Sigmoid colon (tissue), 7 donors: ENCODE results near the gene RWDD3. TPM values are rescaled to one million over a fixed set of nuclear protein-coding genes. Genes with fewer than 3 reads are reported as not detected.

Experiments
- DNase-seq: peaks from one replicate; pipeline ENCODE4 v3.0.0-alpha.2; 2019
- H3K27ac ChIP-seq, 4 donors: fragments of 200-600 bp; sonication (generic); one replicate each; pipeline ENCODE4 v1.5.1; 2016 to 2019; ENCODE audit warnings: mild to moderate bottlenecking in 1 of 4
- H3K27me3 ChIP-seq, 3 donors: fragments of 200-600 bp; sonication (generic); one replicate each; pipeline ENCODE4 v1.5.1; 2019; ENCODE audit warnings: mild to moderate bottlenecking in 1 of 3
- H3K36me3 ChIP-seq, 4 donors: fragments of 200-600 bp; sonication (generic); one replicate each; pipeline ENCODE4 v1.5.1; 2016 to 2019
- H3K4me1 ChIP-seq, 4 donors: fragments of 200-600 bp; sonication (generic); one replicate each; pipeline ENCODE4 v1.5.1; 2017 to 2019
- H3K4me3 ChIP-seq, 4 donors: fragments of 200-600 bp; sonication (generic); one replicate each; pipeline ENCODE4 v1.5.1; 2017 to 2019; ENCODE audit warnings: mild to moderate bottlenecking in 2 of 4, moderate library complexity in 1 of 4
- H3K9me3 ChIP-seq, 4 donors: fragments of 200-600 bp in 3 of 4; sonication (generic) in 3 of 4; one replicate each; pipeline versions ENCODE4 v1.5.1 to v1.6.1; 2013 to 2019
- EP300 ChIP-seq, 4 donors: sonication (generic); formaldehyde crosslinking; IDR thresholded peaks; one replicate each; pipeline ENCODE4 v1.6.1; 2017; ENCODE audit warnings: antibody characterized with exemption in 4 of 4
- POLR2A ChIP-seq, 2 donors: fragments of 450-650 bp; IDR thresholded peaks; one replicate each; pipeline ENCODE4 v1.6.1; 2016; ENCODE audit warnings: antibody characterized with exemption in 2 of 2, mild to moderate bottlenecking in 2 of 2, moderate library complexity in 2 of 2
- POLR2AphosphoS5 ChIP-seq, 4 donors: sonication (generic); formaldehyde crosslinking; IDR thresholded peaks; one replicate each; pipeline ENCODE4 v1.6.1; 2017; ENCODE audit warnings: antibody characterized with exemption in 4 of 4
- WGBS, 2 donors: extraction: QIAGEN DNeasy Blood & Tissue Kit; methylation state at CpG; one replicate each; pipeline ENCODE4 v1.1.7; 2013; 5-methylcytosine and 5-hydroxymethylcytosine counted together
- intact Hi-C: fragments of 100-400 bp; cut with DNase I; formaldehyde crosslinking; loops from one replicate; pipeline ENCODE4 v1.15.1; 2023
- polyA plus RNA-seq, 3 donors: library from polyadenylated mRNA; stranded (reverse); fragments of 200-250 nt; gene quantifications; one replicate each; pipeline ENCODE4 v1.2.3, GENCODE V29; 2013
- total RNA-seq, 4 donors: library from RNA; depleted of rRNA; stranded (reverse); fragments of >200 nt; gene quantifications; one replicate each; pipeline ENCODE4 v1.1.0, GENCODE V29; 2016
- TF ChIP-seq, protein P1 (sequence below), 4 experiments: fragments of 450-650 bp in 3 of 4; fragments of 200-600 bp in 1 of 4; IDR thresholded peaks; one replicate each; pipeline ENCODE4 v1.5.1; 2016 to 2019; ENCODE audit warnings: antibody characterized with exemption in 4 of 4, mild to moderate bottlenecking in 3 of 4, moderate library complexity in 2 of 4
- donor health status: healthy with polysubstance abuse.
- donor health status: Bipolar disorder and iron deficiency.
- donor health status: healthy.

RWDD3 gene
- total and polyA plus RNA-seq, 7 donors, result 11.1 to 27.6 (median 17.1) TPM

- no peaks in the 10 kb centered on the region for H3K36me3 ChIP-seq
- intact Hi-C loops, result no loop called here
- H3K4me3 ChIP-seq, result peak overlapping the region; percentile 68 to 86 (median 80)
- H3K27ac ChIP-seq, result peak overlapping the region; percentile 79 to 91 (median 86)
- WGBS, 2 donors, result 8 to 27% methylated on average over 14 of the region's 14 CpGs
- DNase-seq, result peak; percentile 65
- TF ChIP-seq POLR2AphosphoS5 (IDR thresholded peaks at IDR 0.05) (peak in 1 of 4 donors; percentile 4), POLR2A (IDR thresholded peaks at IDR 0.05) (no peak)
- no peaks in the 10 kb centered on the region for H3K9me3 ChIP-seq
- H3K4me1 ChIP-seq, result peaks cover 0 to 48% (median 34%) of the 10 kb centered on the region in 4 donors
- H3K27me3 ChIP-seq, result no peaks in the 10 kb centered on the region
Measured at GRCh38 chr1:95233319-95233736, 682 bp upstream of the RWDD3 start.

DNA sequence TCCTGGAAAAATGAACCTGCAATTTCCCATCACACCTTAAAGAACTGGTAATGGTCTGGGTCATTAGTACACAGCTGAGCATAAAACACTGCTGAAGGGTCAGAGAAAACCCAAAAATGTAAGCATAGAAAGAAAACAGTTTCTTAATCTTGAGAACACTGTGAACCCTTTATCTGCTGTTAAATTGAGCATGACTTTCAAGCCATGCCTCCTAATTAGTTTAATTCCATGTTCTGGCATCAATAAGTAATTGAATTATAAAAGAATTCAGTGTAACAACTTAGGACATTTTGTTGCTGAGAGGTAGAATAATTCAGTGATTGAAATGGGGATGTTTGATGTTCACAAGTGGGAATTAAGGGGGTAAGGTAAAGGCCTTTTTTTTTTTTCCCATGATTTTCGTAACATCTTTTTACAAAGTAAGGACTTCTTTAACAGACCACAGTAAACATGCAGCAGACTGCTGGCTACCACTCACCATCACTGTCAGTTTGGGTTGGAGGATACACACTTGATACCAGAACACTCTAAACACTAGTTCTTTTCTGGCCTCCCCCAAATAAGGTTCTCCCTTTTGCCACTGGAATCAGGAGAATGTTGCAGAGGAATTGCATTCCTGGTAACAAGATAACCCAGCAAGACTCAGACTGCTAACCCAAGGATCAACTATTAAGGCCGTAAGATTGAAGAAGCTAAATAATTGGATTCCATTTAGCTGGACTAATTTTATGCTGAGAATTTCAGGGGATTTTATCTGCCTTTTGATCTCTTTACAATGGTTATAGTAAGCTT, 3.0 kb downstream of the RWDD3 start:
- H3K27ac ChIP-seq, result no peak overlapping the region
- TF ChIP-seq, protein P1, sequence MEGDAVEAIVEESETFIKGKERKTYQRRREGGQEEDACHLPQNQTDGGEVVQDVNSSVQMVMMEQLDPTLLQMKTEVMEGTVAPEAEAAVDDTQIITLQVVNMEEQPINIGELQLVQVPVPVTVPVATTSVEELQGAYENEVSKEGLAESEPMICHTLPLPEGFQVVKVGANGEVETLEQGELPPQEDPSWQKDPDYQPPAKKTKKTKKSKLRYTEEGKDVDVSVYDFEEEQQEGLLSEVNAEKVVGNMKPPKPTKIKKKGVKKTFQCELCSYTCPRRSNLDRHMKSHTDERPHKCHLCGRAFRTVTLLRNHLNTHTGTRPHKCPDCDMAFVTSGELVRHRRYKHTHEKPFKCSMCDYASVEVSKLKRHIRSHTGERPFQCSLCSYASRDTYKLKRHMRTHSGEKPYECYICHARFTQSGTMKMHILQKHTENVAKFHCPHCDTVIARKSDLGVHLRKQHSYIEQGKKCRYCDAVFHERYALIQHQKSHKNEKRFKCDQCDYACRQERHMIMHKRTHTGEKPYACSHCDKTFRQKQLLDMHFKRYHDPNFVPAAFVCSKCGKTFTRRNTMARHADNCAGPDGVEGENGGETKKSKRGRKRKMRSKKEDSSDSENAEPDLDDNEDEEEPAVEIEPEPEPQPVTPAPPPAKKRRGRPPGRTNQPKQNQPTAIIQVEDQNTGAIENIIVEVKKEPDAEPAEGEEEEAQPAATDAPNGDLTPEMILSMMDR (IDR thresholded peaks at IDR 0.05), result no peak
- TF ChIP-seq EP300 (IDR thresholded peaks at IDR 0.05) (no peak), POLR2A (IDR thresholded peaks at IDR 0.05) (no peak), POLR2AphosphoS5 (IDR thresholded peaks at IDR 0.05) (no peak)
- peaks cover 0 to 20% (median 5%) of the 10 kb centered on the region in 4 donors for H3K36me3 ChIP-seq
- no peak for DNase-seq
- intact Hi-C loops, result no loop called here
- H3K4me3 ChIP-seq, result no peak overlapping the region
- 91 to 92% methylated on average over 2 of the region's 2 CpGs for WGBS, 2 donors
- H3K4me1 ChIP-seq, result peaks cover 0 to 53% (median 38%) of the 10 kb centered on the region in 4 donors
- H3K9me3 ChIP-seq, result peaks cover 0 to 1% (median under 1%) of the 10 kb centered on the region in 4 donors
- no peaks in the 10 kb centered on the region for H3K27me3 ChIP-seq

DNA sequence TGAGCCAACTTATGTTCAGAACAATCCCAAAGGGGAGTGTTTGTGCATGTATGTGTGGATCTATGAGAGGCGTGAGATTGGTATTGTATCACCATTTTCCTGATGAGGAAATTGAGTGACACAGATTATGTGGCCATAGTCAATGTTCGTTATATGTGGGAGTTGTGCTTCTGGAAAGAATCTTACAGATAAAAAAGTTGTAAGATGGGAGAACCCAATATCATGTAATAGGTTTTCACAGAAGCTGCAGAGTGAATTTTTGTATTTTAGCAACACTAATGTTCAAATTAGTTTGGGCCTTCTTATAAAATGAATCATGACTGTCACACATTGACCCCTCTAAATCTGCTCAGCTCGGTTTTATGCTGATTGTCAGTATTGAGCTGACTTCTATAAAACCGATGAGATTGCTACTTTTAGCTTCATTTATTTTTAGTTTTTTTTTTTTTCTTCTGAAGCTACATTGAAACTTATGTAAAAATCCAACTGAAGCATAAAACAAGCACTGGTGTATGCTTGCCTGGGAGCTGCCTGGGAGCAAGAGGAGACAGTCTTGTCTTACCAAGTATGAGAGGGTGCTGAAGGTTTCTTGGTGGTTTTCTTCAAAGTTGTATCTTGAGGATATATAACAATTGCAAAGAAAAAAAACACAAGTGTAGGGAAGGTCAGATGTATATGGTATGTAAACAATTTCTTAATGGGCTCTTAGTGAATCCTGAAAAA, 4.1 kb downstream of the RWDD3 start:
- Histone ChIP-seq H3K27me3 (no peaks in the 10 kb centered on the region), H3K4me1 (peaks cover 0 to 41% (median 30%) of the 10 kb centered on the region in 4 donors), H3K4me3 (no peak overlapping the region), H3K36me3 (peaks cover 0 to 27% (median 5%) of the 10 kb centered on the region in 4 donors), H3K27ac (no peak overlapping the region), H3K9me3 (peaks cover 0 to 4% (median 1%) of the 10 kb centered on the region in 4 donors)
- TF ChIP-seq EP300 (IDR thresholded peaks at IDR 0.05), result no peak
- TF ChIP-seq, protein P1 (IDR thresholded peaks at IDR 0.05), result no peak
- no peak for TF ChIP-seq POLR2AphosphoS5 (IDR thresholded peaks at IDR 0.05)
- TF ChIP-seq POLR2A (IDR thresholded peaks at IDR 0.05), result no peak
- 75% methylated on average over 4 of the region's 4 CpGs for WGBS, 2 donors
- no peak for DNase-seq
- intact Hi-C loops, result no loop called here

DNA sequence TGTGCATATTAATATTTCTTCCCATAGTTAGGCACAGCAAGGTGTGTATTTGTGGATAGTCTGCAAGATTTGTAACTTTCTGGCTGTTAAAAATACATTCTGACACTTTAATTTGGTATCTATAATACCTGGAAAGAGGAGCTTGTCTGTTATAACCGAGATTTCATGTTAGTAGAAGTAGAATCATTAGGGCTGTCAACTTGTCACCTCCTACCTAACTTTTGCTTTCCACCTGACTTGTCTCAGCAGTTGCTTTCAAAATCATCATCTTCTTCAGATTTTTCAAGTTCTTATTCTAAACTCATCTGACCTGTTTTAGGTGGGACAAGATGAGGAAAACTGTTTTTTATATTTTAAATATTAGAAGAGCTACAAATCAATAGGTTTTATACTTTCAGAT, 11.0 kb downstream of the RWDD3 start:
- no peak for DNase-seq
- Histone ChIP-seq H3K27ac (no peak overlapping the region), H3K9me3 (peaks cover 0 to 4% (median 1%) of the 10 kb centered on the region in 4 donors), H3K27me3 (no peaks in the 10 kb centered on the region), H3K4me1 (peaks cover 0 to 17% (median 5%) of the 10 kb centered on the region in 4 donors), H3K4me3 (no peak overlapping the region), H3K36me3 (peaks cover 0 to 39% (median 5%) of the 10 kb centered on the region in 4 donors)
- intact Hi-C loops, result no loop called here
- WGBS, 2 donors, result 74 to 78% methylated on average over 1 of the region's 1 CpG
- TF ChIP-seq EP300 (IDR thresholded peaks at IDR 0.05) (no peak), POLR2AphosphoS5 (IDR thresholded peaks at IDR 0.05) (no peak), POLR2A (IDR thresholded peaks at IDR 0.05) (no peak)
- TF ChIP-seq, protein P1 (IDR thresholded peaks at IDR 0.05), result no peak

DNA sequence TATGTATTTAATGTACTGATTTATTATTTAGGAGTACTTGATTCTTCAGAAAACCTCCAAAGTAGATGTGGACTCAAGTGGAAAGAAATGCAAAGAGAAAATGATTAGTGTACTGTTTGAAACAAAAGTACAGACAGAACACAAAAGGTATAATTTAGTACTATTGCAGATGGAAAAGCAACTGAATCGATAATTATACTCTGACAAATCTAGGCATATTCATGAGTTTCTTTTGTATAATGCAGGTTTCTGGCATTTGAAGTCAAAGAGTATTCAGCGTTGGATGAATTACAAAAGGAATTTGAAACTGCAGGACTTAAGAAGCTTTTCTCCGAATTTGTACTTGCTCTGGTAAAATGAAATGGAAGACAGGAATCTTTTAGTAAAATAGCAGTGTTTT, 12.5 kb downstream of the RWDD3 start:
- DNase-seq, result no peak
- no peak overlapping the region for H3K4me3 ChIP-seq
- no peak overlapping the region for H3K27ac ChIP-seq
- TF ChIP-seq POLR2A (IDR thresholded peaks at IDR 0.05) (no peak), POLR2AphosphoS5 (IDR thresholded peaks at IDR 0.05) (no peak), EP300 (IDR thresholded peaks at IDR 0.05) (no peak)
- TF ChIP-seq, protein P1 (IDR thresholded peaks at IDR 0.05), result no peak
- H3K27me3 ChIP-seq, result no peaks in the 10 kb centered on the region
- peaks cover 0 to 4% (median 1%) of the 10 kb centered on the region in 4 donors for H3K9me3 ChIP-seq
- intact Hi-C loops, result no loop called here
- peaks cover 0 to 29% (median 2%) of the 10 kb centered on the region in 4 donors for H3K36me3 ChIP-seq
- H3K4me1 ChIP-seq, result peaks cover 0 to 17% (median 5%) of the 10 kb centered on the region in 4 donors
- WGBS, 2 donors, result 91 to 94% methylated on average over 3 of the region's 3 CpGs
